Central memory CD8-positive, alpha-beta T cell (primary cell): ENCODE measurements around the gene CTNNA2.

Experiments used
- ATAC-seq: fragments of 150-1000 bp; cut with Tn5 transposase; replicated peaks from 2 replicates; pipeline ENCODE4 v1.10.0; 2022; ENCODE audit warnings: mild to moderate bottlenecking, moderate FRiP score, moderate number of reproducible peaks; ENCODE audit not compliant: poor library complexity, severe bottlenecking; ENCODE audit errors: extremely low read depth
- DNase-seq, 2 donors: peaks; one replicate each; pipeline ENCODE4 v3.0.0; 2021; ENCODE audit warnings: low spot score in 2 of 2
- H3K27ac Mint-ChIP-seq: one replicate; pipeline ENCODE4 v1.8.0; 2022; ENCODE audit warnings: low read depth, mild to moderate bottlenecking, moderate library complexity, mixed read lengths
- H3K27me3 Mint-ChIP-seq: one replicate; pipeline ENCODE4 v1.8.0; 2022; ENCODE audit warnings: mixed read lengths
- H3K36me3 Mint-ChIP-seq: one replicate; pipeline ENCODE4 v1.8.0; 2022; ENCODE audit warnings: mild to moderate bottlenecking, moderate library complexity, mixed read lengths; ENCODE audit not compliant: insufficient read depth
- H3K4me1 Mint-ChIP-seq: one replicate; pipeline ENCODE4 v1.8.0; 2022; ENCODE audit warnings: mixed read lengths
- H3K4me3 Mint-ChIP-seq: one replicate; pipeline ENCODE4 v1.8.0; 2022; ENCODE audit warnings: mild to moderate bottlenecking, moderate library complexity, mixed read lengths
- H3K9me3 Mint-ChIP-seq: one replicate; pipeline ENCODE4 v1.8.0; 2022; ENCODE audit warnings: mixed read lengths

The CTNNA2 gene

GRCh38 chr2:80510716-80511115 lies 997.9 kb downstream of the CTNNA2 start:
- H3K27me3 Mint-ChIP-seq: no peaks in the 10 kb centered on the region
- H3K27ac Mint-ChIP-seq: no peak overlapping the region
- H3K9me3 Mint-ChIP-seq: peaks cover 21% of the 10 kb centered on the region
- no peak for ATAC-seq
- no peak overlapping the region for H3K4me3 Mint-ChIP-seq
- DNase-seq: no peak
- no peaks in the 10 kb centered on the region for H3K36me3 Mint-ChIP-seq
- no peaks in the 10 kb centered on the region for H3K4me1 Mint-ChIP-seq

GRCh38 chr2:80515964-80516363 lies 1003.1 kb downstream of the CTNNA2 start:
- no peak overlapping the region for H3K27ac Mint-ChIP-seq
- H3K36me3 Mint-ChIP-seq: no peaks in the 10 kb centered on the region
- DNase-seq (no peak), ATAC-seq (no peak)
- H3K4me1 Mint-ChIP-seq: no peaks in the 10 kb centered on the region
- peaks cover 6% of the 10 kb centered on the region for H3K9me3 Mint-ChIP-seq
- no peak overlapping the region for H3K4me3 Mint-ChIP-seq
- no peaks in the 10 kb centered on the region for H3K27me3 Mint-ChIP-seq

GRCh38 chr2:80517316-80517715 lies 1004.5 kb downstream of the CTNNA2 start:
- no peaks in the 10 kb centered on the region for H3K4me1 Mint-ChIP-seq
- H3K36me3 Mint-ChIP-seq: no peaks in the 10 kb centered on the region
- no peak overlapping the region for H3K27ac Mint-ChIP-seq
- DNase-seq: no peak
- H3K9me3 Mint-ChIP-seq: peaks cover 6% of the 10 kb centered on the region
- H3K27me3 Mint-ChIP-seq: no peaks in the 10 kb centered on the region
- no peak overlapping the region for H3K4me3 Mint-ChIP-seq
- no peak for ATAC-seq

GRCh38 chr2:80519121-80519643 lies 1006.3 kb downstream of the CTNNA2 start:
- H3K4me1 Mint-ChIP-seq: no peaks in the 10 kb centered on the region
- H3K36me3 Mint-ChIP-seq: no peaks in the 10 kb centered on the region
- DNase-seq (no peak), ATAC-seq (no peak)
- no peak overlapping the region for H3K4me3 Mint-ChIP-seq
- H3K27ac Mint-ChIP-seq: no peak overlapping the region
- peaks cover 6% of the 10 kb centered on the region for H3K9me3 Mint-ChIP-seq
- no peaks in the 10 kb centered on the region for H3K27me3 Mint-ChIP-seq

GRCh38 chr2:80519699-80520291 lies 1006.9 kb downstream of the CTNNA2 start:
- Mint-ChIP-seq H3K36me3 (no peaks in the 10 kb centered on the region), H3K9me3 (peaks cover 6% of the 10 kb centered on the region), H3K27ac (no peak overlapping the region), H3K4me3 (no peak overlapping the region), H3K4me1 (no peaks in the 10 kb centered on the region), H3K27me3 (no peaks in the 10 kb centered on the region)
- no peak for ATAC-seq
- no peak for DNase-seq

- Mint-ChIP-seq H3K36me3 (no peaks in the 10 kb centered on the region), H3K9me3 (peaks cover 5% of the 10 kb centered on the region), H3K4me3 (no peak overlapping the region), H3K27ac (no peak overlapping the region), H3K27me3 (no peaks in the 10 kb centered on the region), H3K4me1 (no peaks in the 10 kb centered on the region)
- no peak for DNase-seq
- no peak for ATAC-seq
These were observed 1012.3 kb downstream of the CTNNA2 start for GRCh38 chr2:80525152-80525551.

- ATAC-seq: no peak
These were observed 1014.3 kb downstream of the CTNNA2 start for GRCh38 chr2:80527119-80527518.

GRCh38 chr2:80529466-80530165 lies 1016.8 kb downstream of the CTNNA2 start:
- ATAC-seq (no peak), DNase-seq (no peak)
- peaks cover 23% of the 10 kb centered on the region for H3K9me3 Mint-ChIP-seq
- no peak overlapping the region for H3K4me3 Mint-ChIP-seq
- H3K4me1 Mint-ChIP-seq: no peaks in the 10 kb centered on the region
- no peaks in the 10 kb centered on the region for H3K36me3 Mint-ChIP-seq
- H3K27me3 Mint-ChIP-seq: no peaks in the 10 kb centered on the region
- no peak overlapping the region for H3K27ac Mint-ChIP-seq

More at GRCh38 chr2:80527119-80527518, 1014.3 kb downstream of the CTNNA2 start:
- no peaks in the 10 kb centered on the region for H3K36me3 Mint-ChIP-seq
- no peak overlapping the region for H3K4me3 Mint-ChIP-seq
- no peaks in the 10 kb centered on the region for H3K4me1 Mint-ChIP-seq
- no peak overlapping the region for H3K27ac Mint-ChIP-seq
- no peaks in the 10 kb centered on the region for H3K27me3 Mint-ChIP-seq
- no peak for DNase-seq
- peaks cover 14% of the 10 kb centered on the region for H3K9me3 Mint-ChIP-seq

- H3K36me3 Mint-ChIP-seq: no peaks in the 10 kb centered on the region
- H3K4me1 Mint-ChIP-seq: no peaks in the 10 kb centered on the region
- peaks cover 23% of the 10 kb centered on the region for H3K9me3 Mint-ChIP-seq
- no peak overlapping the region for H3K27ac Mint-ChIP-seq
- DNase-seq: no peak
- ATAC-seq: no peak
- H3K4me3 Mint-ChIP-seq: no peak overlapping the region
- H3K27me3 Mint-ChIP-seq: no peaks in the 10 kb centered on the region
These were observed 1017.7 kb downstream of the CTNNA2 start for GRCh38 chr2:80530442-80531064.

GRCh38 chr2:80531319-80531718 lies 1018.5 kb downstream of the CTNNA2 start:
- DNase-seq: no peak
- Mint-ChIP-seq H3K27ac (no peak overlapping the region), H3K4me3 (no peak overlapping the region), H3K9me3 (peaks cover 23% of the 10 kb centered on the region), H3K4me1 (no peaks in the 10 kb centered on the region), H3K27me3 (no peaks in the 10 kb centered on the region), H3K36me3 (no peaks in the 10 kb centered on the region)
- no peak for ATAC-seq

- Mint-ChIP-seq H3K36me3 (no peaks in the 10 kb centered on the region), H3K4me1 (no peaks in the 10 kb centered on the region), H3K4me3 (no peak overlapping the region), H3K9me3 (peaks cover 23% of the 10 kb centered on the region), H3K27ac (no peak overlapping the region), H3K27me3 (no peaks in the 10 kb centered on the region)
- ATAC-seq (no peak), DNase-seq (no peak)
These were observed 1032.8 kb downstream of the CTNNA2 start for GRCh38 chr2:80545420-80546210.

- ATAC-seq: no peak
- no peaks in the 10 kb centered on the region for H3K36me3 Mint-ChIP-seq
- H3K4me1 Mint-ChIP-seq: no peaks in the 10 kb centered on the region
- H3K27ac Mint-ChIP-seq: no peak overlapping the region
- peaks cover 23% of the 10 kb centered on the region for H3K9me3 Mint-ChIP-seq
- no peak for DNase-seq
- no peaks in the 10 kb centered on the region for H3K27me3 Mint-ChIP-seq
- H3K4me3 Mint-ChIP-seq: no peak overlapping the region
These were observed 1033.9 kb downstream of the CTNNA2 start for GRCh38 chr2:80546766-80547165.
